HG02571 (cell line): Measurements from ENCODE around the gene DYSF.

Source experiments
- ATAC-seq: cut with Tn5 transposase; IDR thresholded peaks from one replicate; pipeline ENCODE4 v1.9.1; 2021; ENCODE audit warnings: mild to moderate bottlenecking, moderate library complexity; ENCODE audit not compliant: unreplicated experiment

The DYSF gene

GRCh38 chr2:71700041-71700657 lies 246.8 kb downstream of the DYSF start:
- ATAC-seq = no peak

GRCh38 chr2:71700658-71701397 lies 247.5 kb downstream of the DYSF start:
- no peak for ATAC-seq

- no peak for ATAC-seq
Observed at GRCh38 chr2:71702071-71702970, 249.0 kb downstream of the DYSF start.

- no peak for ATAC-seq
Observed at GRCh38 chr2:71702971-71703898, 249.9 kb downstream of the DYSF start.

- no peak for ATAC-seq
Observed at GRCh38 chr2:71704131-71704561, 250.8 kb downstream of the DYSF start.

DNA sequence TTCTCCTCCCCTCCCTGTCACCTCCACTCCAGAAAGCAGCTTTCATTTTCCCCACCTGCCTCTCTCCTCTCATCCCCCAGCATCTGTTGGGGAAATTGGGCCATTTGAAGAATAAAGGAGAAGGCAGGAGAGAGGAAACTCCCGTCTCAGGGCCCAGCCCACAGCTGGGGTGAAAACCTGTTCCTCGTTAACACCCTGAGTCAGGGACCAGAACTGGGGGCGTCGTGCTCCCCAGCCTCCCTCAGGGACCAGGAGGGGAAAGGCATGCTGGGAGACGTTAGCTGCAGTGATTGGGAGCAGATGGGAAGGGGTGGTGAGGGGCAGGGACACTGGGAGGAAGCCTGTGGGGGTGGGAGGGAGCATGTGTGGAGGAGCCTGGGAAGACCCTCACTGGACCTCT lies 251.3 kb downstream of the DYSF start:
- no peak for ATAC-seq

- no peak for ATAC-seq
Observed at GRCh38 chr2:71705171-71705960, 252.0 kb downstream of the DYSF start.

- no peak for ATAC-seq
Observed at GRCh38 chr2:71706121-71706520, 252.8 kb downstream of the DYSF start.

DNA sequence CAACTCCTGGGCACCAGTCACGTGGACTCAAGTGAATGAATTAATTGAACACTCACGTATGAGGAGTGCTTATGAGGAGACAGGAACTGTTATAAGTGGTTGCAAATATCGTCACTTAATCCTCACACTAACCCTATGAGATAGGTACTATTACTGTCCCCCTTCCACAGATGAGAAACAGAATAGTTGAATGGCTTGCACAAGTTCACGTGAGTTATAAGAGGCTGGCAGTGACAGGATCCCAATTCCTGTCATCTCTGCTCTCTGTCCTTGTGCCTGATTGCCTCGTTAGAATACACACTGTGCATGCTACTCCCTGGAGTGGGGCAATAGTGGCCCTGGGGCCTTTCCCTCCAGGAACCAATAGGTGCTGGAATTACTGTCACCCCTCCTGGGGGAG lies 253.5 kb downstream of the DYSF start:
- ATAC-seq = no peak

DNA sequence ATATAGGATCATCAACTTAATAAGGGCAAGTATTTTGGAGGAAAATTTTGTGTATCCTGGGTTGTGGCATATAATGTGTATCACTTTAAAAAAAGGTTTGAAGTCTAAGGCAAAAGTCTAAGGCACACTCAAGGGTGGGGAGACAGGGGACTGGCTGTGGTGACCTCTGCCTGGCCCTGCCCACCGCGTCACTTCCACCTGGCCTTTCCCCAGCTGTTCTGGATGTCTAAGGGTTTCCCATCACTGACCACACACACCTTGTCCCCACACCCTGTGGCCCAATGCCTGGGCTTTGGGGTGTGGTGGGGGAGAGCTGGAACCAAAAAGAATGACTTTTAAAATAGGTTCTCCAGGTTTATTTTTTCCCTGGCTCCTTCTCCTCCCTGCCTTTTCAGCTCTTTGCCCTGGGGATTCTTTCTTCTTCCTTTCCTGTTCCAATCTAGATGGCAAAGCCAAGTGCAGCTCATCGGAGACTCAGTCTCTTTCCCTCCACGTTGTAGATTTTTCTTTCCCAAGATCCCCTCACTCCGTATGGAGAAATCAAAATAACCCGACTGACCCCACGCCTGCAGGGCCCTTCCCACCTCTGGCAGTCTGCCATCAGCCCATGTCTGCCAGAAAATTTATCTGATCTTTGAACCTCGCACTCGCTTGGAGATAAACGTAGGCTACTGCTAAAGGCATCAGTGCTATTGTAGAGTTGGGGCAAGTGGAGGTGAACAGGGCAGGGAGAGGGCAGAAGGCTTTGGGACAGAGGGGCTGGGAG lies 257.2 kb downstream of the DYSF start:
- no peak for ATAC-seq

DNA sequence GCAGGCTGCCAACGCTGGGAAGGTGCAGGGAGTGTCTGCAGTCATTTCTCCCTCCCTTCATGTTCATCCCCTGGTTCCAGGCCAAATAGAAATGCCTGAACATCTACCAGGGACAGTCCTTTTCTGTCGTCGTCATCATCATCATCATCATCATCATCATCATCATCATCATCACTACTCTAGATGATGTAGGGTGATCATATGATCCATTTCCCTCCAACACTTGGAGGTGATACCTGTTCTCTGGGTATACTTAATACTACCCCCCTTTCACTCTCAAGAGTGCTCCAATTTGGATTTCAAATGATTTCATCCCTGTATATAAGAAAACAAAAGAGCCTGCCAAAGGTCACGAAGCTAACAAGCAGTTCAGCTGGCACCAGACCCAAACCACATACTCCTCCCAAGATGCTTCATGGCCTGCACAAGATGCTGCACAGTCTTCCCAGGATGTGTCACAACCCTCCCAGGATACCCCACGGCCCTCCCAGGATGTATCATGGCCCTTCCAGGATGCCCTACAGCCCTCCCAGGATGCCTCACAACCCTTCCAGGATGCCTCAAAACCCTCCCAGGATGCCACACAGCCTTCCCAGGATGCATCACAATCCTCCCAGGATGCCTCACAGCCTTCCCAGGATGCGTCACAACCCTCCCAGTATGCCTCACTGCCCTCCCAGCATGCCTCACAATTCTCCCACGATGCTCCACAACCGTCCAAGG lies 257.9 kb downstream of the DYSF start:
- ATAC-seq = no peak

DNA sequence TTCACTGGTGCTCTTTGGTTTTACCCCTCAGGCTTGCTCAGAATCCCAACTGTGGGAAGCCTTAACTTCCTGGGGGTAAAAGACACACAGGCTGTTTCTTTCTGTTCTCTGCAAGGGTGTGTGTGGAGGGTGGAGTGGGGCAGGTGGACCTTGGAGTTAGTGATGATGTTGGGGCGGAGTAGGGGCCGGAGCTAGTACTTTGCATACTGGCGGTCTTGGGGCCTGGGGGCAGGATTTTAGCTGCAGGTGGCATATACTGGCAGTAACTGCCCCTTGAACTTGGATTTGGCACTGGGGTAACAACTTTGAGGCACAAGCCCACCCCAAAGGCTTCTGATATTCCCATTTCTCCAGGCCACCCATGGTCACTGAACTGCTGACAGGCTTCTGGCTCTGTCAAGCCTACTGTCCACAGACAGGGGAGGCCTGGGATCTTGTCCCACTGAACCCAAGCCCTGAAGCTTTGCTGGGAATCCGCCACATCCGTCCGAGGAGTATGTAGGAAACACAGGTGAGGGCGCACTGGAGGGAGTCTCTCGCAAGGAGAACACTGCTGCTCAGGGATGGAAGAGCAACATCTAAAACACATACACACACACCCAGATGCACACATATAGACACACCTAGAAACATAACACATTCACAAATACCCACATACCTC lies 258.9 kb downstream of the DYSF start:
- no peak for ATAC-seq

GRCh38 chr2:71713581-71714580 lies 260.5 kb downstream of the DYSF start:
- no peak for ATAC-seq

DNA sequence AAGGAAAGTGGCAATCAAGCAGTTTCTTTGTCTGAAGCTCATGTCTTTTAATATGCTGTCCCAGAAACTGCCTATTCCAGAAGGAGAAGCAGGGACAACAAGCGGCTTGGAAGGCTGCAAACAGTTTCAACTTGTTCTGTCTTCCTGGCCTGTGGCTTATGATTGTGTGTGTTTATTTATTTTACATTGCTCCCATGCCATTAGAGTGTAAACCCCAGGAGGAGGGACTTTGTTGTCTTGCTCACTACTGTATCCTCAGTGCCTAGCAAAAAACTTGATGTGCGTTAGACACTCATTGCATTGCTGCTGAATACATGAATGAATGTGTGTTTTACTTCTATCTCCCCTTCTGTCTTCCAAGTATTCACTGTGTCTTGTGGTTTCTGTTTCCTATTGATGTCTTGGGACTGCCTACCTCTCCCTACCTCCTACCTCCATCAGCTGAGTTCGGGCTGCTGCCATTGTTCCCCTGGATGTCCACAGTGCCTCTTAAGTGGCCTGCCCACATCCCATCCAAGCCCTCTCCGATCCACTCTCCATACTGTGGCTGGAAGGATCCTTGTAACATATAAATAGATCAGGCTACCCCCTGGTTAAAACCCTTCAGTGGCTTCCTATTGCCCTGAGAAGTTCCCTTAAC lies 261.4 kb downstream of the DYSF start:
- no peak for ATAC-seq

DNA sequence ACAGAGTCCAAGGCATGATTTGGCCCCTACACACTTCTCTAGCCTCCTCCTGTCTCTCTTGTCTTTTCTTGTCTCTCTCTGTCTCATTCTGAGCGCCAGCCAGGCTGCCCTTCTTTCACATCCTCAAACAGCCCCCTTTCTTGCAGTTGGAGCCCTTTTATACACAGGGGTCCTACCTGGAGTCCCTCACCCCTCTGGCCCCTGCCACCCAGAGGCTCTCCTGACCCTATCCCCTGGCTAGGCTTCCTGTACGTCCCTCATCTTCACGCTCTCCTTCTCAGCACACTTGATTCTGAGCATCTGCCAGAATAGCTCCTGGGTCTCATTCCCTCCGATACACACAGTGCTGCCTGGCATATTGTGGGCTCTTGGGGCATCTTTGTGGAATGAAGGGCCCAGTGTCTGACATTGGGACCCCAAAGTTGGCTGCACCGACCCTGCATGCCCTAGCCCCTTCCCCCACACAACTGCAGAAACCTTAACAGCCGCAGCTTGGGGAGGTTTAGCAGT lies 261.9 kb downstream of the DYSF start:
- ATAC-seq = no peak
